ENCODE results near the gene SFXN5.
"Not testable (repeated sequence)": the region's sequence is repeated elsewhere in the genome, so short reads cannot be mapped to it uniquely, and the experiment has no call there.

Gene SFXN5

DNA sequence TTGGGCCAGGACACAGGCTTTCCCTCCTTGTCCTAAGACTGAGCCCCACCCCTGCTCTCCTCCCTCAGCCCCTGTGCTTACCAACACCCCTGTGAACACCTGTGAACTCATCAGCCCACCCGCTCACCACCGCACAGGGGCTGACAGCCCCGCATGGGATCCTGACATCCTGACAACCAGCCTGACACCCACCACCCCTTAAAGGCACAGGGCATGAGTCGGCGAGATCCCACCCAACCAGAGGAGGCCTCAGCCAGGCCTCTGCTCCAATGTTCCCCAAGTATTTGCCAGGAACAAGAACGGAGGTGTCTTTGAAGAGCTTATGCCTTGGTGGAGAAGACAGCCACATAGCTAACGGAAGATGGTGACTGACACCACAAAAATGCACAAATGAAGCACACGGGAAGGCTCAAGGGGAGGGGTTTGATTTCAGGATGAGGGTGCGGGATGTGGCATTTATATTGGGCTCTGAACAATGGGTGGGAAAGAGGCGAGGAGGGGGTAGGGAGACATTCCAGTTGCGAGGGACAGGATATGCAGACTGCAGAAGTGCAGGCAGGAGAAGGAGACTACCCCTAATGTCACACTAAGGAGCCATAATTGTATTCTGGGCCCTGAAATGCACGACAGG, 30.2 kb upstream of the SFXN5 start:
- DNase-seq (ENCODE audit: low spot score): no peak

DNA sequence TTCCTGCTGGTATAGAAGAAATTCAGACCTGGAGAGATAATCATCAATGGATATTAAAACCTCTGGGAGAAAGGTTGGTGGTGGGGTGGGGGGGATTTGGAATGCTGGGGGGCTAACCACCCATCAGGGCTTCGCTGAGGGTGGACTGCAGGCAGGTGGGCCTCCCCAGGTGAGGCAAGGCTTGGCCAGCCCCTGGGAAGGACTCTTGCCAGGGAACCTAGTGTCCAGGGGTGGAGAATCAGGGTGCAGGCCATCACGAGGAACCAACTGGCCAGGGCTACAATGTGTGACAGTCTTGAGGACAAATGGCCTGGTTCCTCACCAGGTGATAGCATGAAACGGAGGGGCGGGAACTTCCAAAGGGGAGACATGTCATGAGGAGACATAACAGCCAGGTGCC, 29.4 kb upstream of the SFXN5 start:
- no peak for DNase-seq (ENCODE audit: low spot score)

DNA sequence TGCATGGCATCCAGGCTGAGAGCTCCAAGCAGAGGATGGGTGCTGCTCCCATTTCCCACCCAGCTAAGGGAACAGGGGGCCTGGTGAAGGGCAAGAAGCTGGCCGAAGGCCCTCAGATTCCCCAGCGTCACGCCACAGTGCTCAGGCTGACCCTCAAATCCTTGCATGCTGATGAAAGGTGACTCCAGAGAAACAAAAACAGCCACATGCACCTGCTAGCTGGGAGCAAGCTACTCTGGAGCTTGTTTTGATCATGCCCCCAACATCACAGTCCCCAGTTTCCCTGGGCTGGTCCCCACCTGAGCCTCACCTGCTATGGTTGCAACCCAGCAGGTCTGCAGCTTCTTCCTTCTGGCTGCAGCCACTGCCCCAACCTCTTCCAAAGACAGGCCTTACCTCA, 28.0 kb upstream of the SFXN5 start:
- no peak for DNase-seq (ENCODE audit: low spot score)

GRCh38 chr2:73095910-73096309, 24.4 kb upstream of the SFXN5 start:
- no peak for DNase-seq (ENCODE audit: low spot score)

DNA sequence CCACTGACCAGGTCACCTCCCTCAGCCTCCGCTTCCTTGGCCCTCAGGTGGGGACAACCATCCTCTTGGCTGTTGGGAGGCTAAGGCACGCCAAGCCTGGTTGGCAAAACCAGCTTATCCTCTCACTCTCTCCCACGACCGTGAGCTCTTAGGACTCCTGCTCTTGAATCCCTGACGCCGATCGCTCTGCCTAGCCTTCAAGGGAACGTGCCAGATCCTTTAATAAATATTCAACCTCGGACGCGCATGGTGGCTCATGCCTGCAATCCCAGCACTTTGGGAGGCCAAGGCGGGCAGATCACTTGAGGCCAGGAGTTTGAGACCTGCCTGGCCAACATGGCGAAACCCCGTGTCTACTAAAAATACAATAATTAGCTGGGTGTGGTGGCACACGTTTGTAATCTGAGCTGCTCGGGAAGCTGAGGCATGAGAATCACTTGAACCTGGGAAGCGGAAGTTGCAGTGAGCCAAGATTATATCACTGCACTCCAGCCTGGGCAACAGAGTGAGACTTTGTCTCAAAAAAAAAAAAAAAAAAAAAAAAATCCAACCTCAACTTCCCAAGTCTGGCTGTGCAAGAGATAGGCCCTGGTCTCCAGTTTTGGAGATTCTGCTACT, 22.2 kb upstream of the SFXN5 start:
- DNase-seq (ENCODE audit: low spot score): not testable (repeated sequence)

- no peak for DNase-seq (ENCODE audit: low spot score)
These were observed 20.8 kb upstream of the SFXN5 start for GRCh38 chr2:73092146-73092783.

DNA sequence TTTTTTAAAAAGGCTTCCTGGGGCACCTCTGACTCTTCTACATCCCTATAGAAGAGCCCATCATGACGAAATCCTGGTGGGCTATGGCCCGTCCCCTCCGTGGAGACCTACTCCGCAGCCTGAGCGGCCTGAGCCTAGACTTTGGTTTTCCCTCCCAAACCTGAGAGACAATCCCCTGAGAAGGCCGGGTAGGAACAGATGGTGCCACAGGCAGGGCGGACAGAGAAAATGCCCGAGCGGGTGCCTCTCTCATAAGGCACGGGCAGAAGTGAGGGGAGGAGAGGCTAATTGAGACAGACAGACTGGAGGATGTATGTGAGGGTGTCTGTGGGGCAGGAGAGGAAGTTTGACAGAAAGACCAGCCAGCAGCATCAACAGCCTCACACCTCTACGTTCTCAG, 20.2 kb upstream of the SFXN5 start:
- DNase-seq (ENCODE audit: low spot score): no peak

DNA sequence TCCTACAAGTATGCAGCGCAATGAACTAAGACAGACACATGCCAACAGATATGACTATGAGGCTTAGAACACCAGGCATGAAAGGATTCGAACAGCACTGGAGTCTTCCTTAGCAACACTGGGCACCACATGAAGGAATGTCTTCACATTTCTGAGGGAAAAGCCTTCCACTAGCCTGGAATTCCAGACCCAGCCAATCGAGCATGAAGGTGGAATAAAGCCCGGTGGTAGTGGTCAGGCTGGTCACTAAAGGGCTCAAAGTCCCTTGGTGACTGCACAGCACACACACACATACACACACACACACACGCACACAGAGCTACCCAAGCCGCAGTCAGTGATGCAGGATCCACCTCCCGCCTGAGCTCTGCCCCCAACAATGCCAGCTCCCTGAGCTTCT, 19.7 kb upstream of the SFXN5 start:
- no peak for DNase-seq (ENCODE audit: low spot score)

DNA sequence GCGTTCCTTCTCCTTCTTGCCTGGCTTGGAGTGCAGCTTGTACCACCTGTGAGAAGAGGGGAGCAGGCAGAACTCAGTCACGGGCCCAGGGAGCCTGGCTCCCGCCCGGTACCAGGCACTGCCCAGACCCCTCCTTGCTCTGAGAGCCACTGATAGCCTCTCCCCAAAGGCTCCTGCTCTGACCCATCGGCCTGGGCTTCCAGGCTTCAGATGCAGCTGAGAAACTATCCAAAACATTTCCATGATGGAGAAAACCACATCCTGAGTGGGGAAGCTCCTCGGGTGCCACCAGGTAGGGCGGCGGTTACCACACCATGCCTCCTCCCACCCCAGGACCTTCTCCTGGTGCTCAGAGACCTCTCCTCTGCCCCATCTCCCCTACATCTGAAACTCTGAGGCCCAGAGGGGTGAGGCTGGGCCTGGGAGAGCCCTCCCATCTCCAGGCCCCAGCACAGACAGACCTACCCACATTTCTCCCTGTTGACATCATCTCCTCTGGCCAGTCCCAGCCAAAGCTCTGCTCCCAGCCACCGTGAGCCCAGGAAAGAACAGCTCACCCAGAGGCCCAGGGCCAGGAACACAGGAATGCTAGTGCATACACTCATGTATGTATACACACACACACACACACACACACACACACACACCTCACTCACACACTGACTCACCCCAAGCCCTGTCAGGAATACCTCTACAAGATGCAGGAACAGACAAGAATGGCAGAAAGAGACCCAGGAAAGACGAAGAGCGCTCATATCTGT, 17.9 kb upstream of the SFXN5 start:
- DNase-seq (ENCODE audit: low spot score): no peak

DNA sequence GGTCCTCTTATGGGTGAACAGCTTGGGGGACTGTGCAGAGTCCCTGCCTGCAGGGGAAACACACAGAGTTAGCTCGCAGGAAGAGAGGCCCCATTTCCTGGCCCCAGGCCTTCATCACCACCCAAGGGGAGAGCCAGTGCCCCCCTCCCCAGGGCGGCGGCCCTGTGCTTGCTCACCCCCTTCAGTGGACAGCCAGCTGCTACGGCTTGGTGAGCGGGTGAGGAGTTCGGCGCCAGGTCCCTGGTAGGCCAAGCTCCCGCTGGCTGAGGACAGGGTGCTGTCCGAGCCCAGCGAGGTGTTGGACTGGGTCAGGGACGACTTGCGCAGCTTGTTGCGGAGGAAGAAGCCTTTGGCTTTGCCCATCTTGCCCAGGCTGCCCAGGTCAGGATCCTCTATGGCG, 17.2 kb upstream of the SFXN5 start:
- DNase-seq (ENCODE audit: low spot score): no peak

DNA sequence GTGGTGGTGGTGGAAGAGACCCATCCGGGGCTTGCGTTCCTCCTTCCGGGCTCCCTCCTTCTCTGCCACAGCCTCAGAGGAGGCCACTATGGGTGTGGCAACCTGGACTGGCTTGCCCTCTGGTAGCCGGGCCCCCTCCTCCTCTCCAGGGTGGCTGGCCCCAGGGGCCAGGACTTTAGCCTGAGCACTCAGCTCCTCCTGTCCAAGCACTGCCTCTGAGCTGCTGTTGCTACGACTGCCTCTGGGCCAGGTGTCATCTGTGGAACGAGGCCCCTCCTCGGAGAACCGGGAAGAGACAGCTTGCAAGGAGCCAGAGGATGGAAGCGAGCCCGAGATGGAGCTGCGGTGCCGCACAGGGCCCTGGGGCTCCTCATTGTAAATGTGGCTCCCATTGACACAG, 16.7 kb upstream of the SFXN5 start:
- DNase-seq (ENCODE audit: low spot score): no peak

DNA sequence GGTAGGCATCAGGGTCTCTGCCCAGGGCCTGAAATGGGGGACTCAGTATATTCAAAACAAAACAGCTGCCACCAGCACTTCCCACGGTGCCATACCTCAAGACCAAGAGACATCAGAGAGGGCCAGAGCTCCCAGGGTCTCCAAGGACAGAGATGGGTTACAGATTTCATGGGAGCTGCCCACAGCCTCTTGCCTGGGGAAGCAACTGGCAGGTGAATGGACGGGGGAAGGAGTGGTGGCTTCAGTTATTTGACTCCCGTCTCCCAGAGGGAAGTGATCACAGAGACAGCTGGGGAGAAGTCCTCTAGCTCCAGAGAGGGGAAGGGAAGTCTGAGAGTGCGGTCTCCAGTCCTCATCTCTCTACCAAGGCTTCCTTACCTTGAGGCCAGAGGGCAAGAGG, 15.8 kb upstream of the SFXN5 start:
- no peak for DNase-seq (ENCODE audit: low spot score)

DNA sequence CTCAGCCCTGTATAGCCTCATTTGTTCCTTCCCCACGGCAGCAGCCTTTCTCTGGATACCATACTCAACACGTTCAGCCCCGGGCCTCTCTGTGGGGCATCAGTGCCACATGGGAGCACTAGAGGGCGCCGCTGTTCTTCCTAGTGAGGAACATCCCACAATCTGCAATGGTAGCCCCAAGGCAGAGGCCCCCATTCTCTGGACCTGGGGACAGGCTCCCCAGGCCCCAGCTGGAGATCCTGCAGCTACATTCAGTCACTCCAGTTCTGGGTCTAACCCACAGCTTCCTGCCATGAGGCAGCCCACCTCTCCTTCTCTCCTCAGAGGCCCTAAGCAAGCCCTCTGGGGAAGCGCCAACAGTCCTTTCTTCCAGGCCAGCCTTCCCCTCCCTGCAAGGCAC, 14.2 kb upstream of the SFXN5 start:
- DNase-seq (ENCODE audit: low spot score): peak; percentile 83

DNA sequence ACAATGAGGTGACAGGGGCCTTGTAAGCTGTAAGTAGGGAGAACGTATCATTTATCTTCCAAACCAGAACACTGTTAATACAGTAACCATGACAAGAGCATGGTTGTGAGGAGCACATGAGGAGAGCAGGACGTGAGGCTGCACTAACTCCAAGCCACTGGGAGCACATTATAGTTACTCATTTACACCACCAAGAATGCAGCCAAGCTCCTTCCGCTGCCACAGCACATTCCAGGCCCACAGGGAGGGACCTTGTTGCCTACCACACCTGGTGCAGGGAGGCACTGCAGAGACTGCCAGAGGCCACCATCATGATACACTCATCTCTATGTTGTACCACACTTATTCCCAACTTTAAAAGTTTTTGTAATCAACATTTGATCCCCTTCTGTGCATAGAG, 13.5 kb upstream of the SFXN5 start:
- no peak for DNase-seq (ENCODE audit: low spot score)

DNA sequence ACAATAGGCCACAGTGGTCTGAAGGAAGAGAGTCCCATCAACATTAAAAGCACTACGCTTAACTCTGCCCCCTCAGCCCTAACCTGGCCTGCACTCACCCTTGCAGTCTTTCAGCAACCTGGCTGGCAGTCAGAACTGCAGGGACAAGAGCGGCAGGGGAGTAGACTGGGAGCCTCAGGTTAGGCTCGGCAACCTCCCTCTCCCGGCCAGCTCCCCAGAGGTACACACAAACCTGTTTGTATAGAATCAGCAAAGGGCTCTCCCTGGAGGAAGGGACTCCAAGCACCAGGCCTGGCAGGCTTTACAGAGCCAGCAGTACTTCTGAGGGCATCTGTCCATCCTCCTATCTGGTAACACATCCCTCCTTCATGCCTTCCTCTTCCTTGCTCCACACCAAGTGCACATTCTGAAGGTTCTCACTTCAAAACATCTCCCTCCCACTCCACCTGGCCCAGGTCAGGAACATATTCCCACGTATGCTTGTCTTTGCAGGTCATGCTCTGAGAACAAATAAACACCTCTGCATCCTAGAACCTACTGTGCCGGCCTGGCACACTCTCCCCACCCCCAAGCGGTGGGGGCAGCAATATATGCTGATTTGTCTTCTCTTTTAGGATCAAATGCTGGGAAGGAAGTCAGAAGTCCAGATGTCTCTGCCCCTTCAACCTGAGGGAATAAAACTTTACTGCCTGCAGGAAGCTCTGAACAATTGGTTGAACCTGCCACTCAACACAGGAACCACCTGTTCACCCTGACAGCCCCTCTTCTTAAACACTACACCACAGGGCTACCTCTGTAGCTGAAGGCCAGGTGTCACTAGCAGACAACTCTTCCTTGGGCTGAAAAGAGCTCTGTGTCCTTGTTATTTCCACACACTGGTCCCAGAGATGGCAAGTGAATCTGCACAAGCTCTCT, 12.6 kb upstream of the SFXN5 start:
- DNase-seq (ENCODE audit: low spot score): no peak

DNA sequence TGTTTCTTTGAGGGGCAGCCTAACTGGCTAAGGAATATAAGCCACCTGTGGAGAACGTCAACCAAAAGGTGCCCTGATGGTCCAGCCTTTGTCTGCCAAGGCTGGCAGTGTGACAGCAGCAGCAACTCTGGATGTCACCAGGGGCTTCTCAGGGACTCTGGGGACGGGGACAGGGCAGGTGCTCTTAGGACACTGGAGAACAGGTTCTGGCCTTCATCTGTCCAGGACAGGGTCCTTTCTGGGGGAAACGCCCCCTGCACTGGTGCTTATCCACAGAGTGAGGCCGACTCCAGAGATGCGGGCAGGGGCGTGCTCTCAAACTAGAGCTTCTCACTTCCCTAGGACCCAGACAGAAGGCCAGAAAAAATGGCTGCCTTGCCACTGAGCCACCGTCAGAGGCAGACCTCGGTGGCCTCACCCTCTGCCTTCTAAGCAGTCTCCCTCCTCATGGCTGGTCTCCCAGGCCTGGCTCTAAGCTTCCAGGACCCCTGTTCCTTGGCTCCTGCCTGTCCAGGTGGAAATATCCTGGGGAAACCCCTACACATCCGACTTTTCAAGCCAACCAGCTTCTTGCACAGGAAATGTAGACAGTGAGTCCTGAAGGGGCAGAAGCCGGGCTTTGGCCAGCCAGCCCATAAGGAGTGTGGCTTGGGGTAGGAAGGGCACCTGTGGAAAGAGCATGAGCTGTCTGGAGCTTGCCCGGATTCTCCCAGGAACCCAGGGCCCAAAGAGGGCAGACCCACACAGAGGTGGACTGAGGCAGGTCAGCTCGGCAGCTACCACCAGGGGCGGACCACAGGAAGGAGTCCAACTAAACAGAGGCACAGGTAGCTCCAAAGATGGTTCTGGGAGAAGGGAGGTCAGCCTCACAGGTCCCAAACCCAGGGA, 11.3 kb upstream of the SFXN5 start:
- no peak for DNase-seq (ENCODE audit: low spot score)

DNA sequence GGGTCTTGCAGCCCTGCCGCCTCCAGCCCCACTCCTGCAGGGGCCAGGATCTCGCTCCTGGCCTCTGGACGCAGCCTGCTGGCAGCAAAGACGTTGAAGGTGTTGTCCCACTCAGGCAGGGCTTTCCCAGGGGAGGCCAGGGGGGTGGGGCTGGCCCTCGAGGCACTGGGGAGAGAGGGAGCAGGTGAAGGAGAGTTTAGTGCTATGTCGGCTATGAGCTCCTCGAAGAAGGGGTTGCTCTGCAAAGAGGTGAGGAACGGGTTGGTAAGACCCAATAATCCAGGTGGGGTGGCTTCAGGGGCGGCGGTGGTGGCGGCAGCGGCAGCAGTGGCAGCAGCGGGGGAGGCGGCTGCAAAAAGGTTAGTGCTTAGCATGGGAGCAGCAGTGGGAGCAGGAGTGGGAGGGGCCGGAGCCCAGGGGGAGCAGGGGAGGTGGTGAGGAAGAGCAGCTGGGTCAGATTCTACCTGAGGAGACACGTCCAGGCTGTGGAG, 9.7 kb upstream of the SFXN5 start:
- no peak for DNase-seq (ENCODE audit: low spot score)

DNA sequence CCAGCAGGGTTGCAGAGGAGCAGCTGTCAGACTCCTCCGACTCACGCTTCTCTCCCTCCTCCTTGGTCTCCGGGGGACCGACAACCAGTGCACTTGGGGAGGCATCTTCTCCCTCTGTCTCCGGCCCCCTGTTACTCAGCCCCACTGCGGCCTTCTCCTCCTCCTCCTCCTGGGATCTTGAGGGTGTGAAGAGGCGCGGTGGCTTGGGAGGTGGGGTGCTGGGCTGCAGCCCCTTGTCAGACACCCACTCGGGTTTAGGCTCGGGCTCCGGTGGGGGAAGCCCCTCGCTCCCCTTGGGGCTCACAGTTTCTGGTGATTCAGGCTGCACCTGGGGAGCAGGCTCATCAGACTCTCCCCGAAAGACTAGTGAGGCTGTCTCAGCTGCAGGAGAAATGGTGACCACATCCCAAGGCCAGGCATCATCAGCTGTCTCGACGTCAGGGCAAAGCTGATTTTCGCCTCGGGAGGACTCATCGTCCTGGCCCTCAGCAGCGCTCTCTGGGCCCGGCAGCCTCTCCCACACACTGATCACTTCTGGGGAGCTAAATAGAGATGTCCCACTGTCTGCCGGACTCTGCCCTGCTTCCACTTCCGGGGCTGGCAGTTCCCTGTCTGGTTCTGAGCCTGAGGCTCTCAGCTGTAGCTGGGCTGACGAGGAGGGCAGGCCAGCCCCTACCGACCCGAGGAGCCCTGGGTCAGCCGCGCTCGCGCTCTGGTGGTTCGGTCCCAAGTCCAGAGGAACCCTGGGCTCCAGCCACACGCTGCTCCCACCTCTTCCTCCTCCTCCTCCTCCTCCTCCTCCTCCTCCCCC, 9.0 kb upstream of the SFXN5 start:
- no peak for DNase-seq (ENCODE audit: low spot score)

DNA sequence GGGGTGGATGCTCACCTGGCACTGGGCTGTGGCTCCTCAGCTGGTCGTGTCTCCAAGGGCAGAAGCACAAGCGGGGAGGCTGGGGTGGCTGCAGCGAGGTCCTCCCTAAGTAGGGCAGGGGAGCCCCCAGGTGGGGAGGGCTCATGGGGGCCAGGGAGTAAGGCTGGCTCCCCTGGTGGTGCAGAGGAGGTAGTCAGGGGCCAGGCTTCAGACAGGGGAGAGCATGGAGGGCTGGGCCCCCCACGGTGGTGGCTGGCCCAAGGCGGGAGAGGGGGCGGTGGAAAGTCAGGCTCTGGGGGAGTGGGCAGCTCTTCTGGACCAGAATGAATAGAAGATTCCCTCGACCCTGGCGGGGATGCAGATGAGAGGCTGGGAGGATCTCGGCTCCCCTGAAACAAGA, 8.1 kb upstream of the SFXN5 start:
- DNase-seq (ENCODE audit: low spot score): no peak

Measured in activated CD4-positive, alpha-beta T cell treated with anti-CD3 and anti-CD28 coated beads, Interleukin-2, Interleukin-4, amounts not matched to agents 100 ng/mL and 50 ng/mL, durations not matched to agents 16 hours and 8 hours (primary cell).